GM18526 (cell line): ENCODE data around the gene ZNF197.

Source experiments
- POLR2A ChIP-seq: IDR thresholded peaks from 3 replicates; pipeline ENCODE4 v1.6.1; 2011; ENCODE audit not compliant: insufficient read length; ENCODE audit errors: extremely low read depth

Gene ZNF197

GRCh38 chr3:44659434-44659833 lies 34.6 kb downstream of the ZNF197 start:
- no peak for TF ChIP-seq POLR2A

GRCh38 chr3:44661189-44661588 lies 36.4 kb downstream of the ZNF197 start:
- no peak for TF ChIP-seq POLR2A

GRCh38 chr3:44665173-44665572 lies 40.3 kb downstream of the ZNF197 start:
- TF ChIP-seq POLR2A, result no peak

GRCh38 chr3:44666346-44666745 lies 41.5 kb downstream of the ZNF197 start:
- TF ChIP-seq POLR2A, result no peak

GRCh38 chr3:44669760-44670159 lies 44.9 kb downstream of the ZNF197 start:
- TF ChIP-seq POLR2A, result no peak

- no peak for TF ChIP-seq POLR2A
These were observed 49.4 kb downstream of the ZNF197 start for GRCh38 chr3:44674211-44674610.

GRCh38 chr3:44678480-44679116 lies 53.8 kb downstream of the ZNF197 start:
- no peak for TF ChIP-seq POLR2A

GRCh38 chr3:44680921-44681455 lies 56.2 kb downstream of the ZNF197 start:
- TF ChIP-seq POLR2A, result no peak

GRCh38 chr3:44682182-44682896 lies 57.5 kb downstream of the ZNF197 start:
- TF ChIP-seq POLR2A, result no peak

- TF ChIP-seq POLR2A, result peak; percentile 51
These were observed 60.4 kb downstream of the ZNF197 start for GRCh38 chr3:44685128-44685800.

- TF ChIP-seq POLR2A, result no peak
These were observed 63.1 kb downstream of the ZNF197 start for GRCh38 chr3:44687898-44688297.
